Karpas-422 (cell line): Measurements from ENCODE around the gene USP15. TPM values are rescaled to one million over a fixed set of nuclear protein-coding genes. Genes with fewer than 3 reads are reported as not detected.

Experiments
- DNase-seq: peaks from one replicate; pipeline ENCODE4 v3.0.0-alpha.2; 2015
- H2AFZ ChIP-seq: fragments of 200-600 bp; sonication (generic); 2 replicates; pipeline ENCODE4 v1.6.1; 2014; ENCODE audit warnings: antibody characterized with exemption, low read length, mixed read lengths
- H3K27ac ChIP-seq: fragments of 200-600 bp; sonication (generic); 2 replicates; pipeline ENCODE4 v1.5.1; 2014; ENCODE audit warnings: mild to moderate bottlenecking, low read length, moderate library complexity
- H3K27me3 ChIP-seq: fragments of 200-600 bp; sonication (generic); 2 replicates; pipeline ENCODE4 v1.6.1; 2014; ENCODE audit warnings: low read length, mixed read lengths
- H3K36me3 ChIP-seq: fragments of 200-600 bp; sonication (generic); 2 replicates; pipeline ENCODE4 v1.6.1; 2014; ENCODE audit warnings: low read length, mixed read lengths; ENCODE audit not compliant: insufficient read depth
- H3K4me1 ChIP-seq: fragments of 200-600 bp; sonication (generic); 2 replicates; pipeline ENCODE4 v1.6.1; 2014; ENCODE audit warnings: mild to moderate bottlenecking, low read length, mixed read lengths
- H3K4me2 ChIP-seq: fragments of 200-600 bp; sonication (generic); 2 replicates; pipeline ENCODE4 v1.6.1; 2014; ENCODE audit warnings: low read length, low read depth, mild to moderate bottlenecking; ENCODE audit not compliant: poor library complexity, severe bottlenecking
- H3K4me3 ChIP-seq: fragments of 200-600 bp; sonication (generic); 2 replicates; pipeline ENCODE4 v1.5.1; 2014; ENCODE audit warnings: mild to moderate bottlenecking, antibody characterized with exemption, low read length, mixed read lengths
- H3K79me2 ChIP-seq: fragments of 200-600 bp; sonication (generic); 2 replicates; pipeline ENCODE4 v1.6.1; 2014; ENCODE audit warnings: mild to moderate bottlenecking, low read length, mixed read lengths
- H3K9ac ChIP-seq: fragments of 200-600 bp; sonication (generic); 2 replicates; pipeline ENCODE4 v1.6.0; 2014; ENCODE audit warnings: low read length
- H3K9me2 ChIP-seq: fragments of 200-600 bp; sonication (generic), shearing (Covaris generic); replicated peaks from 2 replicates; pipeline ENCODE4 v1.6.0; 2014; ENCODE audit warnings: mild to moderate bottlenecking, low read length, moderate library complexity; ENCODE audit not compliant: insufficient read depth
- H3K9me3 ChIP-seq: fragments of 300-700, 200-600 bp; sonication (generic); 2 replicates; pipeline ENCODE4 v1.6.1; 2014; ENCODE audit warnings: low read length, mixed read lengths
- H4K20me1 ChIP-seq: fragments of 200-600 bp; sonication (generic); 2 replicates; pipeline ENCODE4 v1.6.1; 2014; ENCODE audit warnings: mild to moderate bottlenecking, antibody characterized with exemption, low read length, low read depth; ENCODE audit not compliant: insufficient read depth
- total RNA-seq: library from RNA; depleted of rRNA; stranded (reverse); fragments of >200 nt; shearing (Covaris generic); gene quantifications from 2 replicates; pipeline ENCODE4 v1.2.3, GENCODE V29; 2014; ENCODE audit warnings: low replicate concordance

USP15 gene
- total RNA-seq, 1 experiment from 2014 or later = 96.0 TPM

DNA sequence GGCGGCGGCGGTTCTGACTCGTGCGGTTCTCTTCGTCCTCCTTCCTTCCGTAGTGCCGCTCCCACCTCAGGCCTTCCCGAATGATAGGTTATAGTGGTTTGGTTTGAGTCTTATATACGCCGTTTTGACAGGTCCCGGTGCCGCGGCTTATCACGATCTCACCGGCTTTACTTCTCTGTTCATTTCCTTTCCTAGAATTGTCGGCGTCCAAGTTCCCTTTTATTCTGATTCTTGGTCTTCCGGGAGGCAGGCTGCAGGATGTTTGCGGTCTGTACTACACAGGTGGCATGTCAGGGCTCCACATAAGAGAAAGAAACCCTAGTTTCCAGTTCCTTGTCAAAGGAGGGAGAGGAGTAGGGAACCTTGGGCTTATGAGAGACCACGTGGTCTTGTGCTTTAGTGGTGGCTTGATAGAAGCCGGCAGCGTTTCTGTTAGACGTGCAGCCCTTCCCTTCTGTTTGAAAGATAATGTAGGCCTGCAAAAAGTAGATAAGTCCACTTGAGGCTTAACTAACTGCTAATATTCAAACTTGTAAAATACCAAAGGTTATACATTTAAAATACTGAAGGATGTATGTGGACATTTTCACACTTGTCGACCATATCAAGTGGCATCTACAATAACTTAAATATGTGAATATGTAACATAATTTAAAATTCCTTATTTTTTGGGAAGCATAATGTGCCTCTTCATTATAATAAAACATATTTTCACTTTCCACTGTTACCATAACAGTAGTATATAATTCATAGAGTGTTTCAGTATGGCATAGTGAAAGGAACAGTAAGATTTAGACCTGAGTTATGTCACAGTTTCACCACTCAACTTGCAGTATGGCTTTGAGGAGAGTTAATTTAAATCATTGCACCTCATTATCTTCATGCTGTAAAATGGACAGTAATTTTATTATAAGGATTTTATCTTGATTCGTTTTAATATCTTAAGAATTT, 804 bp downstream of the USP15 start:
- no peaks in the 10 kb centered on the region for H3K9me3 ChIP-seq
- peak overlapping the region; percentile 78 for H3K27ac ChIP-seq
- H3K9me2 ChIP-seq = no peaks in the 10 kb centered on the region
- peaks cover 23% of the 10 kb centered on the region; the same call in 1 of the 2 replicates for H3K36me3 ChIP-seq
- H4K20me1 ChIP-seq = no peaks in the 10 kb centered on the region
- no peak overlapping the region for H2AFZ ChIP-seq
- peak overlapping the region; percentile 78 for H3K4me3 ChIP-seq
- peak overlapping the region; percentile 80 for H3K4me2 ChIP-seq
- no peaks in the 10 kb centered on the region for H3K27me3 ChIP-seq
- H3K9ac ChIP-seq = peak overlapping the region; percentile 92
- H3K4me1 ChIP-seq = peaks cover 53% of the 10 kb centered on the region
- H3K79me2 ChIP-seq = peaks cover 61% of the 10 kb centered on the region
- DNase-seq = peak; percentile 88

DNA sequence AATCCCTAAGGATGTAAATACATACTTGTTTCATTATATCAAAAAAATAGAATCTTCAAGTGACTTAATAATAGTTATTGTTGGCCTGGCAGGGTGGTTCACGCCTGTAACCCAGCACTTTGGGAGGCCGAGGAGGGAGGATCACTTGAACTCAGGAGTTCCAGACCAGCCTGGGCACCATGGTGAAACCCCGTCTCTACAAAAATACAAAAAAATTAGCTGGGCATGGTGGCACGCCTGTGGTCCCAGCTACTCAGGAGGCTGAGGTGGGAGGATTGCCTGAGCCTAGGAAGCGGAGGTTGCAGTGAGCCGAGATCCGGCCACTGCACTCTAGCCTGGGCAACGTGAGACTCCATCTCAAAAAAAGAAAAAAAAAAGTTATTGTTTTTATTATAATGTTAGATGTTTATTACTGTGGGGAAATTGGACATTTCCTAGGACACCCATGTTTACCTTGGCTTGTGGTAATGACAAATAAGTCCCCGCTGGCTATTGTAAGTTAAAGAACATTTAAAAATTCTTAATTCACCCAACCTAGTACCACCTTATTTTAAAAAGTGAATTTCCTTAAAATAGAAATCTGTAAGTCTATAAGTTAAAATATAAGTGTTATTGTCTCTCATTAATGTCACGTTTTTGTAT, 1.8 kb downstream of the USP15 start:
- Histone ChIP-seq H2AFZ (no peak overlapping the region), H3K9me3 (no peaks in the 10 kb centered on the region), H3K27ac (no peak overlapping the region), H3K27me3 (no peaks in the 10 kb centered on the region), H3K9me2 (no peaks in the 10 kb centered on the region), H3K9ac (peak overlapping the region; percentile 92), H3K4me3 (peak overlapping the region; percentile 78), H3K79me2 (peaks cover 71% of the 10 kb centered on the region), H3K4me2 (peak overlapping the region; percentile 80), H4K20me1 (no peaks in the 10 kb centered on the region; the same call in 1 of the 2 replicates), H3K4me1 (peaks cover 63% of the 10 kb centered on the region), H3K36me3 (peaks cover 23% of the 10 kb centered on the region; the same call in 1 of the 2 replicates)
- DNase-seq = no peak

DNA sequence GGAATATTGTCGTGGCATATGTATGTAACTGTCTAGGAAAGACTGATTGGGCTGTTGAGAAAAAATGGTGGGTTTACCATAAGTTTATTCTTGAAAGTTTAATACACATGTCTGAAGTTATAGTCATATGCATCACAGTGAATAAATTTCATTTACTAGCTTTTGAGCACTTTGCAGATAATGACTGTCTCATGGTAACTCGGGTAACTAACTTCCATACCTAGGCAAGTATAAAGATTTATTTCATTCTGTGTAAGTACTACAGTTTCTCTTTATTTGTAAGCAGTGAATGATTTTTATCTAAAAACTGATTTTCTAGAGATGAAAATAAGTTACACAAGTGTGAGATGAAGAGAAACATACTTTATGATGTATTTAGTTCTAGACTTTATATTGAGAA, 3.0 kb downstream of the USP15 start:
- no peak overlapping the region for H3K27ac ChIP-seq
- no peaks in the 10 kb centered on the region for H3K27me3 ChIP-seq
- no peaks in the 10 kb centered on the region for H3K9me2 ChIP-seq
- H3K4me3 ChIP-seq = no peak overlapping the region
- H2AFZ ChIP-seq = no peak overlapping the region
- peaks cover 23% of the 10 kb centered on the region; the same call in 1 of the 2 replicates for H3K36me3 ChIP-seq
- H3K4me2 ChIP-seq = peak overlapping the region; percentile 80
- H4K20me1 ChIP-seq = peaks cover 6% of the 10 kb centered on the region; the same call in 1 of the 2 replicates
- no peak overlapping the region for H3K9ac ChIP-seq
- peaks cover 70% of the 10 kb centered on the region for H3K4me1 ChIP-seq
- no peaks in the 10 kb centered on the region for H3K9me3 ChIP-seq
- no peak for DNase-seq
- H3K79me2 ChIP-seq = peaks cover 84% of the 10 kb centered on the region

DNA sequence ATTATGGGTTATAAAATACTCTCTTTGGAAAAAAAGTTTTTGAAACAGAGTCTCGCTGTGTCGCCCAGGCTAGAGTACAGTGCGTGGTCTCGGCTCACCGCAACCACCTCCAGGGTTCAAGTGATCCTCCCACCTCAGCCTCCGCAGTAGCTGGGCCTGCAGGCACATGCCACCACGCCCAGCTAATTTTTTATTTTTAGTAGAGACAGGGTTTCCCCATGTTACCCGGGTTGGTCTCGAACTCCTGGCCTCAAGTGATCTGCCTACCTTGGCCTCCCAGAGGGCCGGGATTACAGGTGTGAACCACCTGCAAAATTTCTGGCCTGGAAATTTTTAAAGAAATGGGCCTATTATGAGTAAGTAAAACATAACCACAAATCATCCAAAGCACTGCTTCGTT, 3.8 kb downstream of the USP15 start:
- H3K9ac ChIP-seq = no peak overlapping the region

DNA sequence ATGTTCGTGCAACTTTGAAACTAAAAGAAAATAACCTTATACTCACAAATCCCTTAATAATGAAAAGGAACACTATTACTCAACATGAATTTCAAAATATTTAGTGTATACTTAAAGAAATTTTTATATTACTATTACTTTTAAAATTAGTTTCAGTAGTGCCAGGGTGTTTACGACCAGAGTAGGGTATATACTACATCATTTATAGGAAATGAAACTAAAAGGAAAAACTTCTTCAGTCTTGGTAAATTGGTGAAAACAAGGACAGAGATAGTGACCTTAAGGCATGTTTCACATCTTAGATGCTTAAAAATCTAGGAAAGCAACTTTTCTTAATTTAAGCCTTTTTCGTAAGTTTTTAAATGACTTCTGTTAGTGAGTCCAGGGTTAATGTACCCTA, 4.5 kb downstream of the USP15 start:
- peaks cover 6% of the 10 kb centered on the region; the same call in 1 of the 2 replicates for H4K20me1 ChIP-seq
- peaks cover 96% of the 10 kb centered on the region for H3K79me2 ChIP-seq
- H3K27me3 ChIP-seq = no peaks in the 10 kb centered on the region
- H3K4me3 ChIP-seq = no peak overlapping the region
- peaks cover 32% of the 10 kb centered on the region; the same call in 1 of the 2 replicates for H3K36me3 ChIP-seq
- peak overlapping the region; percentile 16 for H3K4me2 ChIP-seq
- no peak for DNase-seq
- no peak overlapping the region for H3K27ac ChIP-seq
- peaks cover 61% of the 10 kb centered on the region for H3K4me1 ChIP-seq
- H3K9ac ChIP-seq = no peak overlapping the region
- no peak overlapping the region for H2AFZ ChIP-seq
- no peaks in the 10 kb centered on the region for H3K9me3 ChIP-seq
- no peaks in the 10 kb centered on the region for H3K9me2 ChIP-seq

More for the DNA sequence above, 3.8 kb downstream of the USP15 start:
- peaks cover 28% of the 10 kb centered on the region; the same call in 1 of the 2 replicates for H3K36me3 ChIP-seq
- H3K27ac ChIP-seq = no peak overlapping the region
- H3K4me1 ChIP-seq = peaks cover 64% of the 10 kb centered on the region
- no peaks in the 10 kb centered on the region for H3K27me3 ChIP-seq
- H3K9me2 ChIP-seq = no peaks in the 10 kb centered on the region
- DNase-seq = no peak
- H3K79me2 ChIP-seq = peaks cover 91% of the 10 kb centered on the region
- peaks cover 6% of the 10 kb centered on the region; the same call in 1 of the 2 replicates for H4K20me1 ChIP-seq
- H3K9me3 ChIP-seq = no peaks in the 10 kb centered on the region
- H2AFZ ChIP-seq = no peak overlapping the region
- H3K4me3 ChIP-seq = no peak overlapping the region
- H3K4me2 ChIP-seq = peak overlapping the region; percentile 80

DNA sequence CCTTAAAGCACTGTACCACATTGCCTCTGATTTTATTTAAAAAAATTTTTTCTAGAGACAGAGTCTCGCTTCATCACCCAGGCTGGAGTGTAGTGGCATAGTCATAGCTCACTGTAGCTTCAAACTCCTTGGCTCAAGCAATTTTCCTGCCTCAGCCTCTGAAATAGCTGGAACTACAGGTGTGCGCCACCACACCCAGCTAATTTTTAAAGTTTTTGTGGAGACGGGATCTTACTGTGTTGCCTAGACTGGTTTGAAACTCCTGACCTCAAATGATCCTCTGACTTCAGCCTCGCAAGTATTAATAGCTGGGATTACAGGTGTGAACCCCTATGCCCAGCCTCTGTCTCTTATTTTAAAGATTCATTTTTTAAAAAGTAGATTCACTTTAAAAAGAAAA, 5.3 kb downstream of the USP15 start:
- peaks cover 61% of the 10 kb centered on the region for H3K4me1 ChIP-seq
- no peak overlapping the region for H2AFZ ChIP-seq
- DNase-seq = no peak
- H3K9me2 ChIP-seq = no peaks in the 10 kb centered on the region
- H3K4me2 ChIP-seq = no peak overlapping the region
- H3K27me3 ChIP-seq = no peaks in the 10 kb centered on the region
- H3K79me2 ChIP-seq = peaks cover 100% of the 10 kb centered on the region
- peaks cover 40% of the 10 kb centered on the region; the same call in 1 of the 2 replicates for H3K36me3 ChIP-seq
- H3K27ac ChIP-seq = no peak overlapping the region
- H3K4me3 ChIP-seq = no peak overlapping the region
- peaks cover 6% of the 10 kb centered on the region; the same call in 1 of the 2 replicates for H4K20me1 ChIP-seq
- H3K9ac ChIP-seq = no peak overlapping the region
- no peaks in the 10 kb centered on the region for H3K9me3 ChIP-seq

DNA sequence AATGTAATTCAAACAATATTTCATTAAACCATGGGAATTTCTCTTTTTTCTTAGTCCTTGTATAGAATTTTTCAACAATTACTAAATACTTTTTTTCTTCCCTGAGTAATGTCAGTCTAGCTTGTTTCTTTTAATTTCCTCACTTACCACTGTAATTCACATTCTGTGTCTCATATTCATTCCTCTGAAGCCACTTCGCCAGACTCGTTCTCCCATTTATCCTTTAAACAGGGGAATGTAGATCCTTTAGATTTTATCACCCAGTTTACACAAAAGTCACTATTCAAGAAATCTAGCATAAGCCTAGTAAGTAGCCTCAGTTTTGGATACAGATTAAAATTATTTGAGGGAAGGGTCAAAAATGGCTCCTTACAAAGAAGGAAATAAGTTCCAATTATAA, 6.8 kb downstream of the USP15 start:
- Histone ChIP-seq H3K9ac (no peak overlapping the region), H3K4me2 (no peak overlapping the region), H3K4me3 (no peak overlapping the region), H3K79me2 (peaks cover 100% of the 10 kb centered on the region), H3K9me3 (no peaks in the 10 kb centered on the region), H2AFZ (no peak overlapping the region), H3K36me3 (peaks cover 41% of the 10 kb centered on the region; the same call in 1 of the 2 replicates), H4K20me1 (peaks cover 6% of the 10 kb centered on the region; the same call in 1 of the 2 replicates), H3K9me2 (no peaks in the 10 kb centered on the region), H3K27ac (no peak overlapping the region), H3K27me3 (no peaks in the 10 kb centered on the region), H3K4me1 (peaks cover 55% of the 10 kb centered on the region)
- no peak for DNase-seq

DNA sequence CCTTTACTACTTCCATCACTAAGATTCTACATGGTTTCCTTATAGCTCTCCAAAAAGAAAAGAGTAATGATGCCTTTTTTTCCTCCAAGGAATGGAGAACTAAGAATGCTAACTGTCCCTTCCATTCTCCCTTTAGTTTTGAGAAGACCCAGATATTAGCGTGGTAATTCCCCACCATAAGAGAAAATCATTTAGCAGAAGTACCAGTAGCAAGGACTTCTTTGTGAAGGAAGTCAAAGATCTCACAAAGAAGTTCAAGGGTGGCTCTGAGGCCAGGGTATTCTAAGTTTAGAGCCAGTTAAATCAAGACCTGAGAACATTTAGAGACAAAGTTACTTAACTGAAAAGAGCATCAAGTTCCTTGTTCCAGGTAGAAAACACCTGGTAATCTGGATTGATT, 7.3 kb downstream of the USP15 start:
- Histone ChIP-seq H3K27ac (0 out of 2 replicates have a peak overlapping the region, but pooled peaks have one; percentile 10), H3K9ac (no peak overlapping the region), H3K79me2 (peaks cover 100% of the 10 kb centered on the region), H4K20me1 (peaks cover 6% of the 10 kb centered on the region; the same call in 1 of the 2 replicates), H3K27me3 (no peaks in the 10 kb centered on the region), H3K9me3 (no peaks in the 10 kb centered on the region), H3K4me2 (no peak overlapping the region), H2AFZ (no peak overlapping the region), H3K36me3 (peaks cover 43% of the 10 kb centered on the region; the same call in 1 of the 2 replicates), H3K9me2 (no peaks in the 10 kb centered on the region), H3K4me1 (peaks cover 51% of the 10 kb centered on the region), H3K4me3 (no peak overlapping the region)
- DNase-seq = no peak
